Adrenal gland (tissue), 12 donors: ENCODE measurements around the gene DMWD. TPM values are rescaled to one million over a fixed set of nuclear protein-coding genes. Genes with fewer than 3 reads are reported as not detected.

Source experiments
- DNase-seq, 7 donors: peaks; one replicate each; pipeline ENCODE4 v3.0.0-alpha.2; 2019 to 2020
- H3K27ac ChIP-seq, 5 donors: fragments of 200-600 bp; sonication (generic) in 4 of 5; 1 replicate in 3 of 5; 2 replicates in 2 of 5; pipeline versions ENCODE4 v1.5.1 to v1.8.0; 2016 to 2020; ENCODE audit warnings: mild to moderate bottlenecking in 1 of 5
- H3K27me3 ChIP-seq: fragments of 200-600 bp; 2 replicates; pipeline ENCODE4 v1.8.0; 2021
- H3K36me3 ChIP-seq, 2 donors: fragments of 200-600 bp; replicated peaks in 1 of 2; 1 replicate in 1 of 2; 2 replicates in 1 of 2; pipeline versions ENCODE4 v1.5.1 to v1.8.0; 2018 to 2022
- H3K4me1 ChIP-seq, 2 donors: fragments of 200-600 bp; replicated peaks in 1 of 2; 1 replicate in 1 of 2; 2 replicates in 1 of 2; pipeline versions ENCODE4 v1.5.1 to v1.8.0; 2018 to 2021
- H3K4me3 ChIP-seq, 4 donors: fragments of 200-600 bp; sonication (generic) in 3 of 4; one replicate each; pipeline ENCODE4 v1.5.1; 2016 to 2018
- H3K9me3 ChIP-seq, 3 donors: fragments of 200-600 bp; sonication (generic) in 1 of 3; replicated peaks in 1 of 3; 1 replicate in 2 of 3; 2 replicates in 1 of 3; pipeline versions ENCODE4 v1.5.1 to v1.8.0; 2016 to 2021
- POLR2A ChIP-seq, 2 donors: fragments of 450-650 bp; IDR thresholded peaks; one replicate each; pipeline ENCODE4 v1.6.1; 2017; ENCODE audit warnings: antibody characterized with exemption in 2 of 2, mild to moderate bottlenecking in 2 of 2, moderate library complexity in 1 of 2
- WGBS, 4 donors: extraction: QIAGEN DNeasy Blood & Tissue Kit in 2 of 4; methylation state at CpG; one replicate each; pipeline versions ENCODE4 v1.1.5 to v1.1.7; 2013 to 2017; 5-methylcytosine and 5-hydroxymethylcytosine counted together
- intact Hi-C, 2 donors: fragments of 100-400 bp; cut with DNase I; formaldehyde crosslinking; loops; one replicate each; pipeline versions ENCODE4 v1.14.1 to v1.15.0; 2022 to 2023
- polyA plus RNA-seq, 3 donors: library from polyadenylated mRNA; stranded (reverse); fragments of 200-250 nt in 2 of 3; fragments of 350-450 nt in 1 of 3; fragmentation: Illumina TruSeq in 1 of 3; extraction: RNeasy Lipid Tissue Mini Kit (QIAGEN cat#74804) in 1 of 3; gene quantifications; one replicate each; pipeline ENCODE4 v1.2.3, GENCODE V29; 2013 to 2014
- total RNA-seq, 9 donors: library from RNA; depleted of rRNA in 4 of 9; stranded (reverse); fragments of >200 nt in 4 of 9; fragments of 120-200 nt in 1 of 9; fragmentation: NEBNext Ultra II Directional in 1 of 9; extraction: Animal tissue kit (Norgen Biotek cat#: 25700) in 1 of 9; gene quantifications; one replicate each; pipeline versions ENCODE4 v1.1.0 to v1.2.4, GENCODE V29; 2013 to 2023
- TF ChIP-seq, protein P1 (sequence below), 6 experiments: fragments of 450-650 bp in 4 of 6; fragments of 200-600 bp in 2 of 6; sonication (generic) in 1 of 6; IDR thresholded peaks; 1 replicate in 5 of 6; 2 replicates in 1 of 6; pipeline versions ENCODE4 v1.5.1 to v1.8.0; 2016 to 2021; ENCODE audit warnings: antibody characterized with exemption in 6 of 6, mild to moderate bottlenecking in 2 of 6, moderate library complexity in 1 of 6
- donor health status: healthy with polysubstance abuse.
- donor health status: Bipolar disorder and iron deficiency.
- donor health status: DM: yes; HTN: yes; CAD: no.
- donor health status: DM: no; HTN: no; CAD: no.
- donor health status: DM: no; HTN: no; CAD: no.
- donor health status: DM: yes; HTN: yes; CAD: no.

The DMWD gene
- total and polyA plus RNA-seq, 12 donors = 13.2 to 91.5 (median 34.0) TPM

DNA sequence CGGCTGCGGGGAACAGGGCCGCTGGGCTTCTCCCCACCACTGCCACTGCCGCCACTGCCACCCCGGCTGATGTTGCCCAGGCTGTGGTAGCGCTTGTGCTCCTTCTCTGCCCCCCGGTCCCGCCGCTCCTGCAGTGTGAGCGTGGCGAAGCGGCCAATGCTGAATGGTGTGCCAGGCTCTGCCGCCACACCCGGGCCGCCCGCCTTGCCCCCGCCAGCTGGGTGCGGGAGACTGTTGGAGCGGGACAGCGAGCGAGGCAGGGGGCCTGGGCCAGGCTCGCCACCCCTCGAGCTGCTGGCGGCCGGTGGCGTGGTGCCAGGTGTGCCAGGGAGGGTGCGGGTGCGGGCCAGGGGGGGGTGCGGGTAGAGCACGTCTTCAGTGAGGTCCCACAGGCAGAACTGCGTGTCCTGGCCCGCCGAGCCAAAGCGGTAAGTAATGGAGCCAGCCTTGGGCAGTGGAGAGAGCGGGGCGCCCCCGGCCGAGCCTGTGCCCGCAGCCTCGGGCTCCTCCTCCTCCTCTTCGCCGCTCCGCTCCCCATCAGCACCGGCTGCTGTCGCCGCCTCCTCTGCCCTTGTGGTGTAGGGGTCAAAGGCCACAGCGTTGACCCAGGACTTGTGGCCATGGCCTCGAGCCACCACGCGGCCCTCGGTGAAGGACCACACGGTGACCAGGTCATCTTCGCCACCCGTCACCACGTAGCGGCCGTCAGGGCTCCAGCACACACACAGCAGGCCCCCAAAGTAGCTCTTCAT lies 6.7 kb downstream of the DMWD start:
- Histone ChIP-seq H3K36me3 (peaks cover 0 to 55% of the 10 kb centered on the region in 2 donors), H3K9me3 (no peaks in the 10 kb centered on the region), H3K4me1 (peaks cover 18 to 23% of the 10 kb centered on the region in 2 donors), H3K4me3 (no peak overlapping the region), H3K27me3 (no peaks in the 10 kb centered on the region), H3K27ac (no peak overlapping the region)
- peak in 1 of 7 donors; percentile 31 for DNase-seq
- TF ChIP-seq POLR2A (IDR thresholded peaks at IDR 0.05) = no peak
- TF ChIP-seq, protein P1, sequence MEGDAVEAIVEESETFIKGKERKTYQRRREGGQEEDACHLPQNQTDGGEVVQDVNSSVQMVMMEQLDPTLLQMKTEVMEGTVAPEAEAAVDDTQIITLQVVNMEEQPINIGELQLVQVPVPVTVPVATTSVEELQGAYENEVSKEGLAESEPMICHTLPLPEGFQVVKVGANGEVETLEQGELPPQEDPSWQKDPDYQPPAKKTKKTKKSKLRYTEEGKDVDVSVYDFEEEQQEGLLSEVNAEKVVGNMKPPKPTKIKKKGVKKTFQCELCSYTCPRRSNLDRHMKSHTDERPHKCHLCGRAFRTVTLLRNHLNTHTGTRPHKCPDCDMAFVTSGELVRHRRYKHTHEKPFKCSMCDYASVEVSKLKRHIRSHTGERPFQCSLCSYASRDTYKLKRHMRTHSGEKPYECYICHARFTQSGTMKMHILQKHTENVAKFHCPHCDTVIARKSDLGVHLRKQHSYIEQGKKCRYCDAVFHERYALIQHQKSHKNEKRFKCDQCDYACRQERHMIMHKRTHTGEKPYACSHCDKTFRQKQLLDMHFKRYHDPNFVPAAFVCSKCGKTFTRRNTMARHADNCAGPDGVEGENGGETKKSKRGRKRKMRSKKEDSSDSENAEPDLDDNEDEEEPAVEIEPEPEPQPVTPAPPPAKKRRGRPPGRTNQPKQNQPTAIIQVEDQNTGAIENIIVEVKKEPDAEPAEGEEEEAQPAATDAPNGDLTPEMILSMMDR (IDR thresholded peaks at IDR 0.05) = no peak
- intact Hi-C loops = no loop called here
- WGBS, 4 donors = 87 to 94% (median 90%) methylated on average over 12 to 55 of the region's 57 CpGs

DNA sequence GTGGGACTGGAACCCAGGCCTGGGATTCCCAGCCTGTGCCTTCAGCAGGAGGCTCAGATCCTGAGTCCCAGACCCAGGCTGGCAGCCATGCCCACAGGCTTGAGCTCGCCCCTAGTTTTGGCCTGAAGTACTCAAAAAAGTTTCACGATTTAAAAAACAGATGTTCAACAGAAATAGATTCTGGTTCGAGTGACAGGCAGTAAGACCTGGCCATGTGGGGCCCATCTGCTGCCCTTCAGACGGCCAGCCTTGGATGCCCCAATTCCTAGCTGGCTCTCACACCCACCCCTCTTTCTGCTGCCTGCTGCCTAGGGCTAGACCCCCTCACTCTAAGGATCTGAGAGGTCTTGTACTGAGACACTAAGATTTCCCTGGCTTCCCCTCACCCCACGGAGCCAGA lies 7.5 kb downstream of the DMWD start:
- intact Hi-C loops = no loop called here
- WGBS, 4 donors = 66 to 93% (median 84%) methylated on average over 2 to 5 of the region's 5 CpGs
- peak overlapping the region in 2 of 5 donors; percentile 89 to 91 for H3K27ac ChIP-seq
- DNase-seq = no peak
- H3K36me3 ChIP-seq = peaks cover 0 to 47% of the 10 kb centered on the region in 2 donors
- H3K9me3 ChIP-seq = no peaks in the 10 kb centered on the region
- H3K4me3 ChIP-seq = no peak overlapping the region
- H3K27me3 ChIP-seq = no peaks in the 10 kb centered on the region
- peaks cover 27 to 28% of the 10 kb centered on the region in 2 donors for H3K4me1 ChIP-seq
- TF ChIP-seq POLR2A (IDR thresholded peaks at IDR 0.05) = no peak
- TF ChIP-seq, protein P1 (IDR thresholded peaks at IDR 0.05) = no peak

DNA sequence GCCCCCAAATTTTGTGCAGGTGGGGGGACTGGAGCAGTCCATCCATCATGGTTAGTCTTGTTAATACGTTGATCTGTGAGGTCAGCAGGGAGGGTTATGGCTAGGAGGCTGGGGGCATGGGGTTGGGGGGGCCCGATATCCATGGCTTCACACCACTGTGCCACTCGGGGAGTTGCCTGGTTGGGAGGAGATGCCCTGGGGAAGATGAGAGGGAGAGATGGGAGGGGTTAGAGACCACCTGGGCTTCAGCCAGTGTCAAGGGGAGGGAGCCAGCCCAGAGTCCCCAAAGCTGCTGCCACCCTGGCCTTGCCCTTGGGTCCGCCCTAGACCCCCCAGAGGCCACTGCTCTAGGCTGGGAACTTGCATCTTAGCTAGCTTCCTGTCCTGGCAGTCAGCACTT lies 8.5 kb downstream of the DMWD start:
- TF ChIP-seq POLR2A (IDR thresholded peaks at IDR 0.05) = no peak
- TF ChIP-seq, protein P1 (IDR thresholded peaks at IDR 0.05) = no peak
- Histone ChIP-seq H3K27me3 (no peaks in the 10 kb centered on the region), H3K9me3 (no peaks in the 10 kb centered on the region), H3K27ac (peak overlapping the region in 3 of 5 donors; percentile 89 to 96 (median 91)), H3K4me1 (peaks cover 35 to 37% of the 10 kb centered on the region in 2 donors), H3K4me3 (no peak overlapping the region), H3K36me3 (peaks cover 0 to 37% of the 10 kb centered on the region in 2 donors)
- WGBS, 4 donors = 58 to 78% (median 72%) methylated on average over 3 to 4 of the region's 4 CpGs
- peak in 1 of 7 donors; percentile 29 for DNase-seq
- intact Hi-C loops = no loop called here

DNA sequence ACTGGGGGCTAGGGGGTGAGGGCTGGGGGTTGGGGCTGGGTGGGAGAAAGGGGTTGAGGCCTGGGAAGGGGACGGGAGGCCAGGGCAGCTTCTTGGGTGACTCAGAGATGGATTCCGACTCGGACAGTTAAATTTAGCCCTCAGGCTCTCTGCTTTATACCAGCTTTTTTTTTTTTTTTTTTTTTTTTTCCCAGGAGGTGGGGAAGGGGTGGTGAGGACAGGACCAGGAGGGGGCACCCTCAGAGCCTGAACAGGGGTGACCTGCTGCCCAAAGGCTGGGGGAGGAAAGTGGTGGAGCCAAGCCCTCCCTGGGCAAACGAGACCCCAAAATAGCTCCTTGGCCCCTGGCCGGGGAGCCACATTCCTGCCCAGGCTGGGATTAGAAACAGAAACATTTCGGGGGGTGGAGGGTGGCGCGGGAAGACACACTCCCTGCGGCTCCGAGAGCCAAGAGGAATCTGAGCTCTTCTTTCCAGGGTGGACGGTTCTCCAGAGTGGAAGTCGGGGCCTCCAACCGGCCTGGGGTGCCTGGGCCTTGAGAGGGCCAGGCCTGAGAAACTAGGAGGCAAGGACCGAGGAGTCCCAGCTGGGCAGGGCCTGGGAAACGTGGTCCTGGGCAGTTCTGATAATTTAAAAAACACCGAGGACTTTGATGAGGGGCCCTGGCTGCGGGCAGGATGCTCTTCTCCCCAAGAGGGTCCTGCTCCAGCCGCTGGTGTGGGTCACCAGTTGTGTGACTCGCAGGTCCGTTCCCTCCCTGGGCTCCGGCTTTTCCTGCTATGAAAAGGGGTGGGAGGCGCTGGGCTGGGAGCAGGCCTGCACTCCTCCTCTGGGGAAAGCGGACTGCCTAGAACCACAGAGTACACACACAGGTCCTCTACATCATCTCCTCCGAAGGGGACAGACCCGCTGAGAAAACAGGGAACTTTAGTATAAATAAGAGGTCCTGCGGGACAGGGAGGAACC lies 9.5 kb downstream of the DMWD start:
- Histone ChIP-seq H3K9me3 (no peaks in the 10 kb centered on the region), H3K36me3 (peaks cover 0 to 31% of the 10 kb centered on the region in 2 donors), H3K27me3 (no peaks in the 10 kb centered on the region), H3K4me1 (peaks cover 35 to 41% of the 10 kb centered on the region in 2 donors), H3K4me3 (peak overlapping the region in 1 of 4 donors; percentile 61), H3K27ac (peak overlapping the region; percentile 60 to 96 (median 89))
- TF ChIP-seq POLR2A (IDR thresholded peaks at IDR 0.05) = peak in 1 of 2 donors; percentile 33
- TF ChIP-seq, protein P1 (IDR thresholded peaks at IDR 0.05) = no peak
- intact Hi-C loops = no loop called here
- peak in 6 of 7 donors; percentile 67 to 85 (median 76) for DNase-seq
- 43 to 63% (median 52%) methylated on average over 10 to 26 of the region's 26 CpGs for WGBS, 4 donors
